ENCODE measurements around the gene SKI.
"Not testable (repeated sequence)": the region's sequence is repeated elsewhere in the genome, so short reads cannot be mapped to it uniquely, and the experiment has no call there.

The SKI gene

GRCh38 chr1:2279817-2280216 is 51.7 kb downstream of the SKI start:
- no peak for DNase-seq

- no peak for DNase-seq
Observed at GRCh38 chr1:2282556-2283270, 54.6 kb downstream of the SKI start.

- no peak for DNase-seq
Observed at GRCh38 chr1:2283371-2283990, 55.4 kb downstream of the SKI start.

GRCh38 chr1:2283991-2284895 is 56.1 kb downstream of the SKI start:
- no peak for DNase-seq

- DNase-seq = no peak
Observed at GRCh38 chr1:2284932-2285331, 56.8 kb downstream of the SKI start.

GRCh38 chr1:2286923-2287322 is 58.8 kb downstream of the SKI start:
- DNase-seq = no peak

- no peak for DNase-seq
Observed at GRCh38 chr1:2287649-2288048, 59.5 kb downstream of the SKI start.

- DNase-seq = no peak
Observed at GRCh38 chr1:2288311-2288710, 60.2 kb downstream of the SKI start.

- no peak for DNase-seq
Observed at GRCh38 chr1:2288816-2289536, 60.9 kb downstream of the SKI start.

GRCh38 chr1:2289607-2290006 is 61.5 kb downstream of the SKI start:
- no peak for DNase-seq

- peak in 1 of 2 experiments; percentile 53 for DNase-seq
Observed at GRCh38 chr1:2290171-2290578, 62.1 kb downstream of the SKI start.

- DNase-seq = peak; percentile 99 to 100
Observed at GRCh38 chr1:2290595-2291510, 62.7 kb downstream of the SKI start.

GRCh38 chr1:2291577-2291976 is 63.5 kb downstream of the SKI start:
- DNase-seq = no peak

GRCh38 chr1:2292725-2293450 is 64.8 kb downstream of the SKI start:
- DNase-seq = no peak

- DNase-seq = no peak
Observed at GRCh38 chr1:2294033-2294724, 66.1 kb downstream of the SKI start.

- no peak for DNase-seq
Observed at GRCh38 chr1:2294725-2295078, 66.6 kb downstream of the SKI start.

GRCh38 chr1:2295526-2295925 is 67.4 kb downstream of the SKI start:
- no peak for DNase-seq

- DNase-seq = not testable (repeated sequence)
Observed at GRCh38 chr1:2296211-2296610, 68.1 kb downstream of the SKI start.

- no peak for DNase-seq
Observed at GRCh38 chr1:2296614-2297013, 68.5 kb downstream of the SKI start.

- DNase-seq = no peak
Observed at GRCh38 chr1:2297246-2298011, 69.3 kb downstream of the SKI start.
